Cardiac fibroblast (primary cell): ENCODE measurements around the gene MCU.

Source experiments
- DNase-seq, 2 donors: peaks; one replicate each; pipeline versions ENCODE4 v3.0.0 to v3.0.0-alpha.2; 2010; ENCODE audit warnings: low read depth in 2 of 2
- H3K4me3 ChIP-seq, 2 donors: replicated peaks in 1 of 2; 1 replicate in 1 of 2; 2 replicates in 1 of 2; pipeline ENCODE4 v1.5.1; 2011; ENCODE audit warnings: low read depth in 2 of 2, low read length in 2 of 2, mild to moderate bottlenecking in 2 of 2, moderate library complexity in 1 of 2
- CTCF ChIP-seq: IDR thresholded peaks from one replicate; pipeline ENCODE4 v1.5.1; 2011; ENCODE audit warnings: low read depth, mild to moderate bottlenecking, low read length, inconsistent platforms

The MCU gene

DNA sequence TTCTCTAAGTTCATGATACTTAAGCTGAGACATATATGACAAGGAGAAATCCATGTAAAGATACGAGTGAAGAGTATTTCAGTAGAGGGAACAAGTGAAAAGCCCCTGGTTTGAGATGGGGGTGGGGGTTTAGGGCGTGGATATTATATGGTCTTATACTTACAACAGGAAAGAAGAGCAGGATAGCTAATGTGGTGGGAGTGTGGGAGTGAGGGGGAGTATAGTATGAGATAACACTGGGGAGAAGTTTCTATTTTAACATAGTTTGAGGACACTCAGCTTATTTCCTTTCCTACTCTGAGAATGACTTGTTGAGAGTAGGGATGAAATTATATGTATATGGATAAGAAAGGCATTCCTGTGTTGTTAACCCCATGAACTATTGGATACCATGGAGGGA is 36.5 kb downstream of the MCU start:
- no peak for DNase-seq
- H3K4me3 ChIP-seq, result no peak overlapping the region
- no peak for TF ChIP-seq CTCF

DNA sequence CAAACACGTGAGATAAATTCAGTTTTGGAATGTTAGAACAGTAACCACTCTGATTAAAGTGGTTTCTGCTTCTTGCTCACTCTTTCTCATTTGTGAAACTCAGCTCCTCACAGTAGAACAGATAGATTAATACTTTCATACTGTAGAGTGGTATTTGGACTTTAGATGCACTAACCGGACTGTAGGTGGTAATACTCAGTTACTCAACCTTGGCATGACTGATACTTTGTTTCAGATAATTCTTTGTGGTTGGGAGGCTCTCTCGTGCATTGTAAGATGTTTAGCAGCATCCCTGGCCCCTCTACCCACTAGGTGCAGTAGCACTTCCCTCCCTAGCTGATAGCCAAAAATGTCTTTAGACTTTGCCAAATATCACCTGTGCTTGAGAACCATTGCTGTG is 37.6 kb downstream of the MCU start:
- no peak overlapping the region for H3K4me3 ChIP-seq
- DNase-seq, result peak in 1 of 2 donors; percentile 49
- no peak for TF ChIP-seq CTCF

DNA sequence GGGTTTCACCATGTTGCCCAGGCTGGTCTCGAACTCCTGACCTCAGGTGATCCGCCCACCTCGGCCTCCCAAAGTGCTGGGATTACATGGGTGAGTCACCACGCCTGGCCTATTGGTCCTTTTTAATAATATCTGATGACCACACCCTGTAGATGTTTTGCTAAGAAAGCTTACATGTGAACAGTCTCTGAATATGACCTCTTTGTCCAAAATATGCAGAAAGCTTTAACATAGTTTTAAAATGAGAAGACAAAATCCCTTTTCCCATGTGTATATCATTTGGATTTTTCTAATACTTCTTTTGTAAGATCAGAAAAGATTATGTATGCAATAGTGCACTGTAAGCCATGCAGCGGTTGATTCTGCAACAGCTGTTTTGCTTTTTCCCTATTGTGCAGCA is 38.5 kb downstream of the MCU start:
- no peak for TF ChIP-seq CTCF
- H3K4me3 ChIP-seq, result no peak overlapping the region
- peak; percentile 30 to 90 for DNase-seq

- DNase-seq, result no peak
- no peak overlapping the region for H3K4me3 ChIP-seq
- no peak for TF ChIP-seq CTCF
Measured at GRCh38 chr10:72731916-72732419, 40.0 kb downstream of the MCU start.

GRCh38 chr10:72732521-72732920 is 40.6 kb downstream of the MCU start:
- no peak for DNase-seq
- no peak for TF ChIP-seq CTCF
- no peak overlapping the region for H3K4me3 ChIP-seq

DNA sequence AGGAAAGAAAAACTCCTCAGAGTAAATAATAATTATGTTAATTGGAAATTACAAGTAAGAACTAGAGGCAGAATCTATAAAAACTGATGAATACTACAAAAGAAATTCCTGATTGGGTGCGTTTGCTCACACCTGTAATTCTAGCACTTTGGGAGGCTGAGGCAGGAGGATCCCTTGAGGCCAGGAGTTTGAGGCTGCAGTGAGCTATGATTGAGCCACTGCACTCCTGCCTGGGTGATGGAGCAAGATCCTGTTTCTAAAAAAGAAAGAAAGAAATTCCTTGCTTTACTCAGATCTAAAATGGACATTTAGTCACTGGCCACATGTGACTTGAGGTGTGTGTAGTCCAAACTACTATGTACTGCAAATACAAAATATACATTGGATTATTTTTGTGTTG is 42.0 kb downstream of the MCU start:
- no peak for DNase-seq
- TF ChIP-seq CTCF, result no peak
- H3K4me3 ChIP-seq, result no peak overlapping the region

DNA sequence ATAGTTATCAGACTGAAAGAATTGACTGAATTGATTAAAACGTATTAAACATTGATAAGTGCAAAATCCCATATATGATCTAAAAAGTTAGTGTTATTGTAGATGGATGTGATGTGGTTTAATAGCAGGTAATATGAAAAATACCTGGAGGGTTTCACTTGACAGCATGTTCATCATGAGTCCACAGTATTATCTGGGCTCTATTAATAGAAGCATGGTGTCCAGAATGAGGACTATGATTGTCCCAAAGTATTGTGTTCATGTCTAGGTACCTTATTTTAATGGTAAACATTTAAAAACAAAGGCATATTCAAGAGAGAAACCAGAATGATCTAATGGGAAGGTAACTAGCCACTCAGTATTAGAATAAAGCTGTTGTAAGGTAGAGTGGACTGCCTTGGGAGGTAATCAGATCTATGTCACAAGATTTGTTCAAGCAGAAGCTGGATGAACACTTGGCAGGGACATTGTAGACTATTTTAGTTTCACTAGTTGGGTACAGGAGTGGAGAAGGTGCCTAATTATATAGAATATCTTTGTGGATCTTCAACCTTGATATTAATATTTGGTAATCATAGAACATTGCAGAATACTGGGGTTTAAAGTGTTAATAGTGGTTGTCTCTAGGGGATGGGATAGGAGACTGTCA is 43.5 kb downstream of the MCU start:
- no peak overlapping the region for H3K4me3 ChIP-seq
- no peak for DNase-seq
- no peak for TF ChIP-seq CTCF
